Loucy (cell line): ENCODE results near the gene B4GALNT1.

Source experiments
- H2AFZ ChIP-seq: fragments of 200-600 bp; sonication (generic); 2 replicates; pipeline ENCODE4 v1.6.0; 2016; ENCODE audit warnings: antibody characterized with exemption, mild to moderate bottlenecking, low read length, moderate library complexity
- H3F3A ChIP-seq: fragments of 200-600 bp; 2 replicates; pipeline ENCODE4 v1.6.0; 2016; ENCODE audit warnings: antibody characterized with exemption, low read depth, mild to moderate bottlenecking
- H3K27me3 ChIP-seq: fragments of 200-600 bp; sonication (generic); 2 replicates; pipeline ENCODE4 v1.6.1; 2014; ENCODE audit warnings: low read length, mild to moderate bottlenecking; ENCODE audit not compliant: insufficient read depth, poor library complexity, severe bottlenecking
- H3K36me3 ChIP-seq: fragments of 200-600 bp; sonication (generic); 2 replicates; pipeline ENCODE4 v1.6.1; 2016; ENCODE audit warnings: low read length; ENCODE audit not compliant: insufficient read depth
- H3K4me1 ChIP-seq: fragments of 200-600 bp; sonication (generic); 2 replicates; pipeline ENCODE4 v1.5.1; 2014; ENCODE audit warnings: low read length, mild to moderate bottlenecking; ENCODE audit not compliant: insufficient read depth, poor library complexity, severe bottlenecking
- H3K4me2 ChIP-seq: fragments of 200-600 bp; sonication (generic); 2 replicates; pipeline ENCODE4 v1.6.0; 2014; ENCODE audit warnings: antibody characterized with exemption, low read length, low read depth, mild to moderate bottlenecking; ENCODE audit not compliant: poor library complexity, severe bottlenecking
- H3K4me3 ChIP-seq: fragments of 200-600 bp; sonication (generic); 2 replicates; pipeline ENCODE4 v1.5.1; 2014; ENCODE audit warnings: low read length, mild to moderate bottlenecking, mixed read lengths; ENCODE audit not compliant: poor library complexity, severe bottlenecking
- H3K79me2 ChIP-seq: fragments of 200-600 bp; sonication (generic); 2 replicates; pipeline ENCODE4 v1.6.1; 2014; ENCODE audit warnings: low read length; ENCODE audit not compliant: insufficient read depth
- H3K9ac ChIP-seq: fragments of 200-600 bp; sonication (generic); 2 replicates; pipeline ENCODE4 v1.6.0; 2014; ENCODE audit warnings: mild to moderate bottlenecking, low read depth, low read length, moderate library complexity; ENCODE audit not compliant: poor library complexity, severe bottlenecking
- H3K9me2 ChIP-seq: fragments of 200-600 bp; sonication (generic); replicated peaks from 2 replicates; pipeline ENCODE4 v1.6.1; 2016; ENCODE audit warnings: low read depth, low read length, mixed read lengths
- H3K9me3 ChIP-seq: fragments of 200-600 bp; sonication (generic); 2 replicates; pipeline ENCODE4 v1.6.1; 2014; ENCODE audit warnings: mild to moderate bottlenecking, antibody characterized with exemption, low read length, low read depth; ENCODE audit not compliant: insufficient read depth
- H4K20me1 ChIP-seq: fragments of 200-600 bp; sonication (generic); 2 replicates; pipeline ENCODE4 v1.6.0; 2014; ENCODE audit warnings: antibody characterized with exemption, low read length, mild to moderate bottlenecking; ENCODE audit not compliant: insufficient read depth, poor library complexity, severe bottlenecking
- CTCF ChIP-seq: fragments of 200-600 bp; sonication (generic); conservative IDR thresholded peaks from 2 replicates; pipeline ENCODE4 v1.5.1; 2014; ENCODE audit warnings: mild to moderate bottlenecking, antibody characterized with exemption, low read length
- EZH2phosphoT487 ChIP-seq: fragments of 200-600 bp; IDR thresholded peaks from 2 replicates; pipeline ENCODE4 v1.6.1; 2018; ENCODE audit warnings: antibody characterized with exemption, mild to moderate bottlenecking, moderate library complexity, borderline replicate concordance

B4GALNT1 gene

GRCh38 chr12:57631566-57632072 lies 1.4 kb downstream of the B4GALNT1 start:
- TF ChIP-seq CTCF (no peak), EZH2phosphoT487 (no peak)
- no peak overlapping the region for H2AFZ ChIP-seq
- no peak overlapping the region for H3K4me2 ChIP-seq
- no peaks in the 10 kb centered on the region for H4K20me1 ChIP-seq
- H3K79me2 ChIP-seq: no peaks in the 10 kb centered on the region
- no peak overlapping the region for H3K9ac ChIP-seq
- no peaks in the 10 kb centered on the region for H3K9me3 ChIP-seq
- H3K4me3 ChIP-seq: no peak overlapping the region
- no peaks in the 10 kb centered on the region for H3K9me2 ChIP-seq
- no peaks in the 10 kb centered on the region for H3F3A ChIP-seq
- no peaks in the 10 kb centered on the region for H3K27me3 ChIP-seq
- H3K36me3 ChIP-seq: no peaks in the 10 kb centered on the region
- H3K4me1 ChIP-seq: peaks cover 5% of the 10 kb centered on the region

GRCh38 chr12:57630891-57631433 lies 2.0 kb downstream of the B4GALNT1 start:
- H3K9me3 ChIP-seq: no peaks in the 10 kb centered on the region
- no peaks in the 10 kb centered on the region for H3K36me3 ChIP-seq
- H3K9me2 ChIP-seq: no peaks in the 10 kb centered on the region
- H4K20me1 ChIP-seq: no peaks in the 10 kb centered on the region
- H3K79me2 ChIP-seq: no peaks in the 10 kb centered on the region
- peaks cover 5% of the 10 kb centered on the region for H3K4me1 ChIP-seq
- no peak overlapping the region for H3K4me3 ChIP-seq
- no peaks in the 10 kb centered on the region for H3K27me3 ChIP-seq
- no peak overlapping the region for H3K9ac ChIP-seq
- TF ChIP-seq EZH2phosphoT487 (no peak), CTCF (no peak)
- H2AFZ ChIP-seq: no peak overlapping the region
- H3F3A ChIP-seq: no peaks in the 10 kb centered on the region
- no peak overlapping the region for H3K4me2 ChIP-seq

GRCh38 chr12:57629897-57630471 lies 3.0 kb downstream of the B4GALNT1 start:
- no peaks in the 10 kb centered on the region for H3K9me3 ChIP-seq
- no peaks in the 10 kb centered on the region for H4K20me1 ChIP-seq
- no peak overlapping the region for H3K4me3 ChIP-seq
- H3K36me3 ChIP-seq: no peaks in the 10 kb centered on the region
- peaks cover 5% of the 10 kb centered on the region for H3K4me1 ChIP-seq
- no peak overlapping the region for H3K4me2 ChIP-seq
- no peaks in the 10 kb centered on the region for H3K27me3 ChIP-seq
- H3K79me2 ChIP-seq: no peaks in the 10 kb centered on the region
- H3K9me2 ChIP-seq: no peaks in the 10 kb centered on the region
- H3K9ac ChIP-seq: no peak overlapping the region
- TF ChIP-seq CTCF (no peak), EZH2phosphoT487 (no peak)
- H3F3A ChIP-seq: no peaks in the 10 kb centered on the region
- no peak overlapping the region for H2AFZ ChIP-seq
